Activated CD4-positive, alpha-beta T cell treated with anti-CD3 and anti-CD28 coated beads, Interleukin-2, amount 10 ng/mL, durations not matched to agents 7 days and 5 days (primary cell): Measurements from ENCODE around the gene MYO15B. TPM values are rescaled to one million over a fixed set of nuclear protein-coding genes. Genes with fewer than 3 reads are reported as not detected.
A peak's percentile ranks its signal among the peaks of the same experiment; 100 is the strongest.

Experiments used
- CTCF ChIA-PET: fragments of 350-600 bp; sonication (Branson Sonifier 250); formaldehyde crosslinking; loops from one replicate; lab custom pipeline; 2021; ENCODE audit warnings: antibody characterized with exemption; lab: Charles Lee
- POLR2A ChIA-PET: fragments of 350-600 bp; sonication (Branson Sonifier 250); formaldehyde crosslinking; loops from one replicate; lab custom pipeline; 2021; ENCODE audit warnings: antibody characterized with exemption; lab: Charles Lee
- DNase-seq: peaks from one replicate; pipeline ENCODE4 v3.0.0-alpha.2; 2020
- H3K27ac Mint-ChIP-seq: one replicate; pipeline ENCODE4 v1.8.0; 2021; ENCODE audit warnings: mild to moderate bottlenecking, moderate library complexity, mixed read lengths
- H3K27me3 Mint-ChIP-seq: one replicate; pipeline ENCODE4 v1.8.0; 2021; ENCODE audit warnings: mixed read lengths
- H3K36me3 Mint-ChIP-seq: one replicate; pipeline ENCODE4 v1.8.0; 2021; ENCODE audit warnings: low read depth, mixed read lengths
- H3K4me1 Mint-ChIP-seq: one replicate; pipeline ENCODE4 v1.8.0; 2021; ENCODE audit warnings: mixed read lengths
- H3K4me3 Mint-ChIP-seq: one replicate; pipeline ENCODE4 v1.8.0; 2021; ENCODE audit warnings: mild to moderate bottlenecking, moderate library complexity, mixed read lengths
- H3K9me3 Mint-ChIP-seq: one replicate; pipeline ENCODE4 v1.8.0; 2021; ENCODE audit warnings: mixed read lengths
- total RNA-seq, 2 experiments: library from RNA; stranded (reverse); gene quantifications; one replicate each; pipeline ENCODE4 v1.2.3, GENCODE V29; 2021

Gene MYO15B
- total RNA-seq, 2 experiments from 2014 or later = 11.0 to 13.4 TPM

DNA sequence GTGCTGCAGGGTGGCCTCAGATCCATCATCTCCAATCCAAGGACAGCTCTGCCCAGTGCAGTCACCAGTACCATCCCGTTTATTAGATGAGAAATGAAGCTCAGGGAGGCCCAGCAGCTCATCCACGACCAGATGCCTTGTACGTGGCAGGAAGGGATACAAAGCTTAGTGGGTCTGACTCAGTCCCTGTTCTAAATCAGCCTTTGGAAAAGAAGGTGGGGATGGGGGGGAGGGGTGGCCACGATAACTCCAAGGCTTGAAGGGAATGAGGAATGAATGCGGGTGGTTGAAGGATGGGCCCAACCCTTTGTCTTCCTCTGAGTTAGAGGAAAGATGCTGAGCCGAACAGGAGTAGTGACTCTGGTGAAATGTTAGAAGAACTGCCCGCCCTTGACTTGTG is 36.3 kb upstream of the MYO15B start:
- Mint-ChIP-seq H3K27ac (peak overlapping the region; percentile 42), H3K4me3 (no peak overlapping the region), H3K4me1 (peaks cover 2% of the 10 kb centered on the region), H3K27me3 (no peaks in the 10 kb centered on the region), H3K9me3 (no peaks in the 10 kb centered on the region), H3K36me3 (no peaks in the 10 kb centered on the region)
- ChIA-PET CTCF (interaction anchor here (0.9 to 1.3 kb wide), 2 partner anchors 17 to 71 kb away, joined by 3 to 5 read pairs; no protein-coding TSS in a partner anchor), POLR2A (no interaction called here)
- DNase-seq = no peak

DNA sequence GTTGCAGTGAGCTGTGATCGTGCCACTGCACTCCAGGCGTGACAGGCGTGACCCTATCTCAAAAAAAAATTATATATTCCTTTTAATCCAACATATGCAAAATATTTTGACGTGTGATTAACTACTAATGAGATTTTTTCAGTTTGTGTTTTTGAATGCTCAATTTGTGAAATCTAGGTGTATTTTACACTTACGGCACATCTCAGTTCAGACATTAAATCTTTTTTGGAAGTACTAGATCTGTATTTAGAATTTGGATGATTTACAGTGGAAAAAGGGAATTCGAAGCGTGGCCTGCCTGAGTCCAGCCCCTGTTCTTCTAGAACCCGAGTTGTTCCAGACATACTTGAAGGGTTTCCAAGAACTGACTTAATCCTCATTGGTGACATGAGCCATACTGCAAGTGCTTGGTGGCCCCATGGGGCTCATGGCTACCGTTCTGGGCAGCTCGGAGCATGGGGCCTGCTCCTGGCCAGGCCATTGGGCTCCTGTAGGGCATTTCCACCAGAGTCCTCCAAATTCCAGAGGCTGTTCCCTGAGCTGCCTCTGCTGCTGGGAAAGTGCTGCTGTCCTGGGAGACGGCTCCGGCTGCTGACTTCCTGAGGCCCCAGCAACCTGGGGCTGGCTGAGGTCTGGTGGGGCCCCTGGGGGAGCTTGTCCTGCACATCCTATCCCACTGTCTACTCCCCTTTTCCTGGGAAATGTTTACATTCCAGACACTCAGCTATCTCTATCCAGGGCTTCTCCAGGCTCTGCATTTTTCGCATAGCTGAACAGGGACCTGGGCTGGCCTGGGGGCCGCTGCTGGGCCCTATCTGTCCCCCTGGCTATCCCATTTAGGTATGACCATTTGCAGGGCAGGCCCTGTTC is 34.9 kb upstream of the MYO15B start:
- no peak overlapping the region for H3K4me3 Mint-ChIP-seq
- no peak overlapping the region for H3K27ac Mint-ChIP-seq
- peaks cover 2% of the 10 kb centered on the region for H3K4me1 Mint-ChIP-seq
- CTCF ChIA-PET = interaction anchor here (0.6 to 1.3 kb wide), 4 partner anchors 10 to 185 kb away, joined by 3 to 4 read pairs (median 3); partner anchors contain the start of gene LLGL2
- no peaks in the 10 kb centered on the region for H3K27me3 Mint-ChIP-seq
- DNase-seq = no peak
- H3K9me3 Mint-ChIP-seq = no peaks in the 10 kb centered on the region
- POLR2A ChIA-PET = interaction anchor here (0.5 kb wide), 1 partner anchor 262 kb away, joined by 5 read pairs; no protein-coding TSS in a partner anchor
- H3K36me3 Mint-ChIP-seq = no peaks in the 10 kb centered on the region

DNA sequence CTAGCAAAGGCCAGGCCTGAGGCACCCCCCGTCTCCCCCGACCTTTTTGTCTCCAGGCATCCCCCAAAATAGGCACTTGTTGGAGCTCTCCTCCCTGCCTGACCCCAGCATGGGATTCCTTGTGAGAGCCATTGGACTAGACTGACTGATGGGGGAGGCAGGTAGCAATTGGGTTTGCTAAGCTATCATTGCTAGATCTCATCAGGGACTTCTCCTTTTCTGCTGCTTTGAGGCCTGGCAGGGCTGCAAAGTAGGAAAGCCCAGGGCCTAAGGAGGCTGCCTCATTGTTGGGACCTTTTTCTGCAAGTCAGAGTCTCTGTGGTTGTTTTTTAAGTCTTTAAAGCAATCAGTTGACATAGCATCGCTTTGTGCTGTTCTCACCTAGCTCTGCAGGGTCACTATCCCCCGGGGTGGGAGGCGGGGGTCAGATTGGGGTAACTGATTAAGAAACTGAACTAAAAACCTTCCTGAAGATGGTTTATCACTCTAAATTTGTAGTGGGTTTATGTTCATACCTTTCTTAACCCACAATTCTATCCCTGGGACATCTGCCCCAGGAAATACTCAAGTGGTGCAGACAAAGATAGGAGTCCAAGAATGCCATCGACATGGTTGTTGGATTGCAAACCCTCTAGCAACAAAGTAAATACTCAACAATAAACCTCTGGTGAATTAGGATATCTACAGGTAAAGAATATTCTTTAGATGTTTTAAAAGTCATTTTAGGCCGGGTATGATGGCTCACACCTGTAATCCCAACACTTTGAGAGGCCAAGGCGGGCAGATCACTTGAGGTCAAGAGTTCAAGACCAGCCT is 34.1 kb upstream of the MYO15B start:
- Mint-ChIP-seq H3K36me3 (no peaks in the 10 kb centered on the region), H3K9me3 (no peaks in the 10 kb centered on the region), H3K27ac (no peak overlapping the region), H3K27me3 (no peaks in the 10 kb centered on the region), H3K4me1 (peaks cover 2% of the 10 kb centered on the region), H3K4me3 (no peak overlapping the region)
- POLR2A ChIA-PET = no interaction called here
- CTCF ChIA-PET = interaction anchor here (0.6 to 1.1 kb wide), 2 partner anchors 11 to 184 kb away, joined by 3 read pairs; no protein-coding TSS in a partner anchor
- no peak for DNase-seq

DNA sequence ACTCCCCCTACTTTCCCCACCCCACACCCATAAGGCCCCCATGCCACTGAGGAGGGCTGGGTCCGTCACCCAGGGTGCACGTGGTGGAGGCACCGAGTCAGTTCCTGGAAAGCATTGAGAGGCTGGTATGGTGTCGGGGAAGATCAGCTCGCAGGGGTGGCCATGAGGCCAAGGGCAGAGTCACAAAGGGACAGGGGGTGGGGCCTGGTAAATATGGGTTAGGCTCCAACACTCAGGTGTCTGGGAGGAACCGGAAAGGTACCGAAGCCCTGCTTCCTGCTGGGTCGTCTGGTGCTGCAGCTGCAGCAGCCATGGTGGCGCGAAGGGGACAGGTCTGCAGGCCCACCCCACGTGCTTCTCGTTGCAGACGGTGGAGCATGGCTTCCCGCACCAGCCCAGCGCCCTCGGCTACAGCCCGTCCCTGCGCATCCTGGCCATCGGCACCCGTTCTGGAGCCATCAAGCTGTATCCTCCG is 31.9 kb upstream of the MYO15B start:
- Mint-ChIP-seq H3K4me3 (no peak overlapping the region), H3K9me3 (no peaks in the 10 kb centered on the region), H3K4me1 (no peaks in the 10 kb centered on the region), H3K27ac (no peak overlapping the region), H3K36me3 (no peaks in the 10 kb centered on the region), H3K27me3 (no peaks in the 10 kb centered on the region)
- POLR2A ChIA-PET = no interaction called here
- no peak for DNase-seq
- CTCF ChIA-PET = no interaction called here

DNA sequence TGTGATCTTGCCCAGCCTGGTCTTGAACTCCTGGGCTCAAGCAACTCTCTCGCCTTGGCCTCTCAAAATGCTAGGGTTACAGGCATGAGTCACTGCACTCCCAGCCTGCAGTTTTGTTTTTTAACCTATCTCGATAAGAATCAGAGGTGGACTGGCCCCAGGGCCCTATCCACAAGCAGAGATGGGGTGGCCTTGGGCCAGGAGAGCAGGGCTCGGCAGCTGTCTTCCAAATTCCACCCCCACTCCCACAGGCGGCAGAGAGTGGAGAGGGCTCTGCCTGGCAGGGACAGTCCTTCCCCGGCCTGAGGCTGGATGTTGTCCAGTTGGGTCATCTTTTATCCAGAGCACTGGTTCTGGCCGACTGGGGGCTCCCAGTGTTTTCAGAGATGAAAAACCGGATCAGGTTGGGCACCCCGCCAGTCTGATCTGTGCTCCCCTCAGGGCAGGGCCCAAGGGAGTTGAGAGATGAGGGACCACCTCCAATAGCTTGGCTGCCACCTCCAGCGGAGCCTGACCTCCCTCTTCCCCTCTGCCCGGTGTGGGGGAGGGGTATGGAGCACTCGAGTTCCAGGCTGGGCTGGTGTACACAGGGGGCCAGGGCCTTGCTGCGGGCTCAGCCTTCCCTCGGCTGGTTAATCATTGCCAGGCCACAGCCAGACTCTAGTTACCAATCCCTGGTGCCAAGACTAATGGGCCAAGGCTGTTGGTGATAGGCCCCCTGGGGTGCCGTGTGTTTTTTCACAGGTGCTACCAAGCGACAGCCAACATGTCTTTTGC is 30.3 kb upstream of the MYO15B start:
- Mint-ChIP-seq H3K36me3 (no peaks in the 10 kb centered on the region), H3K27ac (no peak overlapping the region), H3K4me1 (no peaks in the 10 kb centered on the region), H3K27me3 (no peaks in the 10 kb centered on the region), H3K9me3 (no peaks in the 10 kb centered on the region), H3K4me3 (no peak overlapping the region)
- ChIA-PET POLR2A (no interaction called here), CTCF (interaction anchor here (1.4 kb wide), 1 partner anchor 20 kb away, joined by 3 read pairs; no protein-coding TSS in a partner anchor)
- no peak for DNase-seq

DNA sequence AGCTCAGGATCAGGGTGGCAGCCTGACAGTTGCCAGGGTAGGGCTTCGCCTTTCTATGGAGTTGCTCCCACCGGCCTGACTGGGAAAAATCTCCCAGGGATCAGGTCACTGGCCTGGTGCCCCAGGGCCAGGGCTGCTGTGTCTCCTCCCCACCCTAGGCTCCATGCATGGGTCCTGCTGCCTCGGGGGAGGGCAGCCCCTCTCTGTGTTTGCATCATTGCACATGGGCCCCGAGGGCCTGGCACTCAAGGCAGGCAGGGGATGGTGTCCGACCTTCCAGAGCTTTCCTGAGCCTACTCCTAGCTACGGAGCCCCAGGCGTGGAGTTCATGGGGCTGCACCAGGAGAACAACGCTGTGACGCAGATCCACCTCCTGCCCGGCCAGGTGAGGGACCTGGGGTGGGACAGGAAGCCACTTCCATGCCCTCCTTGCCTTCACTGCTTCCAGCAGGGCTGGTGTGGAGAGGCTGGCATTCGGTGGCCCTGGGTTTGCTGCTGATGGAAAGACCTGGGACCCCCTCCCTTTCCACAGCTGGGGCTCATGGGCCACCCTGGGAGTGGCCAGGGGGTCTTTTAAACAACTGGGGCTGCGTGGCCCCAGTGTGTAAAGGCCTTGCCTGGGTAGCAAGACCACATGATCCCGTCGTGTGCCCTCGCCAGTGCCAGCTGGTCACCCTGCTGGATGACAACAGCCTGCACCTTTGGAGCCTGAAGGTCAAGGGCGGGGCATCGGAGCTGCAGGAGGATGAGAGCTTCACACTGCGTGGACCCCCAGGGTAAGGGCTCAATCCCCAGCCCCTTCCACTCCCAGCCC is 29.5 kb upstream of the MYO15B start:
- Mint-ChIP-seq H3K27me3 (no peaks in the 10 kb centered on the region), H3K27ac (no peak overlapping the region), H3K9me3 (no peaks in the 10 kb centered on the region), H3K4me1 (no peaks in the 10 kb centered on the region), H3K4me3 (no peak overlapping the region), H3K36me3 (no peaks in the 10 kb centered on the region)
- CTCF ChIA-PET = interaction anchor here (1.4 kb wide), 1 partner anchor 21 kb away, joined by 3 read pairs; no protein-coding TSS in a partner anchor
- no peak for DNase-seq
- POLR2A ChIA-PET = no interaction called here

DNA sequence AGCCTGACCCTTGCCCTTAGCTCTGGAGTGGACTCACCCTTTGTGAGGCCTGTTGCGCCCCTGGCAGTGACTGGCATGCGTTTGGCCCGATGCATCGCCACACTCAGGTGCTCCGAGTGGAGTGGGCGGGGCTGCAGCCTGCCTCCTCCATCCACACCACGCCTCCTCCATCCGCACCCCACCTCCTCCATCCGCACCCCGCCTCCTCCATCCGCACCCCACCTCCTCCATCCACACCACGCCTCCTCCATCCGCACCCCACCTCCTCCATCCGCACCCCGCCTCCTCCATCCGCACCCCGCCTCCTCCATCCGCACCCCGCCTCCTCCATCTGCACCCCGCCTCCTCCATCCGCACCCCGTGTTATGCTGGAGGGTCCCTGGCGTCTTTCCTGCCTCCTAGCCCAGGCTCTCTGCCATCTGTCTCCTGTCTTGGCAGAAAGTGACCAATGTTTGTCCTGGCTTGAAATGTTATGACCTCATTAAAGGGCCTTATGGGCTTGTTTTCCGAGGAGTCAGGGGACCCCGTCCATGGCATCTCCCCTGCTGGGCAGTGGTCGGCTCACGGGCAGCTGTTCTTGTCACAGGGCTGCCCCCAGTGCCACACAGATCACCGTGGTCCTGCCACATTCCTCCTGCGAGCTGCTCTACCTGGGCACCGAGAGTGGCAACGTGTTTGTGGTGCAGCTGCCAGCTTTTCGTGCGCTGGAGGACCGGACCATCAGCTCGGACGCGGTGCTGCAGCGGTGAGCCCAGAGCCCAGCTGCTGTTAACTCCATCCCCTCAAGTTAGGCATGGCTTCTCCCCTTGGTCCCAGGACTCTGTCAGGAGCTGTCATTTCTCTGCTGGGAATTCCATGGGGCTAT is 28.7 kb upstream of the MYO15B start:
- peak overlapping the region; percentile 52 for H3K27ac Mint-ChIP-seq
- H3K9me3 Mint-ChIP-seq = no peaks in the 10 kb centered on the region
- POLR2A ChIA-PET = no interaction called here
- no peak overlapping the region for H3K4me3 Mint-ChIP-seq
- H3K36me3 Mint-ChIP-seq = no peaks in the 10 kb centered on the region
- DNase-seq = no peak
- no peaks in the 10 kb centered on the region for H3K27me3 Mint-ChIP-seq
- H3K4me1 Mint-ChIP-seq = no peaks in the 10 kb centered on the region
- CTCF ChIA-PET = interaction anchor here (1.4 kb wide), 1 partner anchor 22 kb away, joined by 3 read pairs; no protein-coding TSS in a partner anchor

DNA sequence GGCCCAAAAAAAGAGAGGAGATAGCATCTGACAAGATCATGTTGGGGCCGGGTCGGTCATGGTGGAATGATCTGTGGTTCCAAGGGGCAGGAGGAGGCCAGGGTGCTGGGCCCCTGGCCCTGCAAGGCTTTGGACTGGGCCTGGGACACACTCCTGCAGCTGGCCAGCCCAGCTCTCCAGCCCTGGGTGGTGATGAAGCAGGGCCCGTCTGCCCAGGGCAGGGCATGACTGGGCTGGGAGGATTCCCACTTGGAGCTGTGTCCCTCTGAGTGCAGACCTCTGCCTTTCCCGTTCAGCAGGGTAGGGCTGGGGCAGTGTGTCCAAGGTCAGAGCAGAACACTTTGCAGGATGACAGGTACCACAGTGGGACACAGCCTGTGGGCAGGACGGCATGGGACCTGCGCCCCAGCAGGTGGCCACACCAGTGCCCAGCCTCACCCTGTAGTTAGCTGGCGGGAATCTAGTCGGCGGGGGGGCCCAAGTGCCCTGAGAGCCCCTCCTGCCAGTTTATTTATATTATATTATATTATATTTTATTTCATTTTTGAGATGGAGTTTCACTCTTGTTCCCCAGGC is 27.6 kb upstream of the MYO15B start:
- POLR2A ChIA-PET = no interaction called here
- Mint-ChIP-seq H3K4me3 (no peak overlapping the region), H3K36me3 (no peaks in the 10 kb centered on the region), H3K27ac (no peak overlapping the region), H3K9me3 (no peaks in the 10 kb centered on the region), H3K27me3 (no peaks in the 10 kb centered on the region), H3K4me1 (no peaks in the 10 kb centered on the region)
- CTCF ChIA-PET = interaction anchor here (0.5 to 0.6 kb wide), 2 partner anchors 270 to 391 kb away, joined by 3 to 4 read pairs; no protein-coding TSS in a partner anchor
- no peak for DNase-seq

DNA sequence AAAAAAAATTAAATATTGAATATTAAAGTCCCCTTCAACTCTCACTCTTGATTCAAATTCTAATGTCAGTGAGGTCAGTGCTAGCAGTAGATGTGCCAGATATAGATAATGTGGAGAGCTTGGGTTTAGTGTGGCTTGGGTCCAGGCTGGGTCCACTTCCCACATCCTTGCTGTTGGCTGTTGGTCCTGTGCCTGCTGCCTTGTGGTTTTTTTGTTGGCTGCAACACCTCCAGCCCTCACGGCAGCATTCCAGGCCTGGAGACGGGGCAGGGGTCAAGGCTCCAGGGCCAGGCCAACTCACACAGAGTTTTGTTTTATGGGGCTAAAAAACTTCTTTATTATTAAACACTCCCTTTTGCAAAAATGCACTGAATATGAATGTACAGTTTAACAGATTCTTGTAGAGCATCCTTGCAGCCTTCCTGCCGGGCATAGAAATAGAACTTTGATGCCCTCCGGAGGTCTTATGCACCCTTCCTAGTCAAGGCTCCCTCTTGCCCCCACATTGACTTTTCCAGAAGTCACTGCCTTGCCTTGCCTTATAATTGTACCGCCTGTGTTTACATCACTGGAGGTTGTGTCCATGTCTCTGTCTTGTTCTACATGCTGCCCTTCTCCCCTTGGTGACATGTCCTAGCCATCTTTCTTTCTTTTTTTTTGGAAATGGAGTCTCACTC is 25.5 kb upstream of the MYO15B start:
- DNase-seq = no peak
- no peaks in the 10 kb centered on the region for H3K27me3 Mint-ChIP-seq
- CTCF ChIA-PET = no interaction called here
- no peak overlapping the region for H3K4me3 Mint-ChIP-seq
- no peaks in the 10 kb centered on the region for H3K4me1 Mint-ChIP-seq
- no peaks in the 10 kb centered on the region for H3K9me3 Mint-ChIP-seq
- POLR2A ChIA-PET = no interaction called here
- H3K27ac Mint-ChIP-seq = no peak overlapping the region
- no peaks in the 10 kb centered on the region for H3K36me3 Mint-ChIP-seq

DNA sequence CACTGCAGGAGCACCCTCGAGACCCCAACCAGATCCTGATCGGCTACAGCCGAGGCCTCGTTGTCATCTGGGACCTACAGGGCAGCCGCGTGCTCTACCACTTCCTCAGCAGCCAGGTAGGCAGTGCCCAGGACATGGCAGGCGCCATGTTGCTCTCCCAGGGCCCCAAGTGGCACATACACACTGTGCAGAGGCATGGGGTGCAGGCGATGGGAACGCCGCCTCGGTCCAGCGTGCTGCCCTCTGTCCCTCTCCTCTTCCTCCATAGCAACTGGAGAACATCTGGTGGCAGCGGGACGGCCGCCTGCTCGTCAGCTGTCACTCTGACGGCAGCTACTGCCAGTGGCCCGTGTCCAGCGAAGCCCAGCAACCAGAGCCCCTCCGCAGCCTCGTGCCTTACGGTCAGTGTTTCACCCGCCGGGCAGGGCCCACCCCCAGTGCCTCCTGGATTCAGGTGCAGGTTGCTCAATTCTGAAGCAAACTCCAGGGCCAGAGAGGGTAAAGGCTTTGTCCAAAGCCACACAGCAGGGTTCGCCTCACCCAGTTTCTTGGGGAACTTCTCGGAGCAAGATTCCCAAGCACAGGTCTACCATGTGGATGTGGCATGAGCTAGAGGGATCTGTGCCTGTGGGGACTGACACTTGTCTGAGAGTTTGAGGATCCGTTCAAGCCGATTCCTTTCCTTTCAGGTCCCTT is 24.4 kb upstream of the MYO15B start:
- ChIA-PET POLR2A (no interaction called here), CTCF (interaction anchor here (0.6 kb wide), 1 partner anchor 549 kb away, joined by 3 read pairs; no protein-coding TSS in a partner anchor)
- Mint-ChIP-seq H3K36me3 (no peaks in the 10 kb centered on the region), H3K27me3 (no peaks in the 10 kb centered on the region), H3K4me1 (no peaks in the 10 kb centered on the region), H3K4me3 (no peak overlapping the region), H3K9me3 (no peaks in the 10 kb centered on the region), H3K27ac (no peak overlapping the region)
- DNase-seq = no peak
